ENCODE data around the gene COASY. TPM values are rescaled to one million over a fixed set of nuclear protein-coding genes. Genes with fewer than 3 reads are reported as not detected.

Gene COASY
- polyA plus RNA-seq, 1 of the 3 experiments (the other 2 are of a cell fraction), result 69.4 TPM

Other genes starting within 250 kb of the COASY start
- 35.7 and 38.7 TPM in 2 replicates for gene STAT3, start 173.7 kb upstream of the COASY start, polyA plus RNA-seq (2012; rRNA removed)
- gene CAVIN1, start 138.9 kb upstream of the COASY start, polyA plus RNA-seq (2012; rRNA removed), result 264 and 290 TPM in 2 replicates
- 31.7 and 37.1 TPM in 2 replicates for gene ATP6V0A1, start 103.3 kb upstream of the COASY start, polyA plus RNA-seq (2012; rRNA removed)
- gene NAGLU, start 25.9 kb upstream of the COASY start, polyA plus RNA-seq (2012; rRNA removed), result 25.0 and 33.9 TPM in 2 replicates
- gene HSD17B1, start 9.2 kb upstream of the COASY start, polyA plus RNA-seq (2012; rRNA removed), result 1.2 and 1.3 TPM in 2 replicates
- gene MLX, start 5.0 kb downstream of the COASY start, polyA plus RNA-seq (2012; rRNA removed), result 44.5 and 66.4 TPM in 2 replicates
- gene PSMC3IP, start 15.6 kb downstream of the COASY start, polyA plus RNA-seq (2012; rRNA removed), result 14.2 and 17.3 TPM in 2 replicates
- gene RETREG3, start 47.2 kb downstream of the COASY start, polyA plus RNA-seq (2012; rRNA removed), result 13.3 and 24.9 TPM in 2 replicates
- 72.4 and 145 TPM in 2 replicates for gene TUBG1, start 47.5 kb downstream of the COASY start, polyA plus RNA-seq (2012; rRNA removed)
- gene TUBG2, start 97.1 kb downstream of the COASY start, polyA plus RNA-seq (2012; rRNA removed), result 27.6 and 33.9 TPM in 2 replicates
- gene PLEKHH3, start 114.8 kb downstream of the COASY start, polyA plus RNA-seq (2012; rRNA removed), result 9.8 and 12.8 TPM in 2 replicates
- gene CCR10, start 119.7 kb downstream of the COASY start, polyA plus RNA-seq (2012; rRNA removed), result 2.2 and 3.1 TPM in 2 replicates
- gene CNTNAP1, start 120.4 kb downstream of the COASY start, polyA plus RNA-seq (2012; rRNA removed), result 74.3 and 92.7 TPM in 2 replicates
- gene EZH1, start 182.9 kb downstream of the COASY start, polyA plus RNA-seq (2012; rRNA removed), result 28.6 and 42.9 TPM in 2 replicates
- gene RAMP2, start 199.1 kb downstream of the COASY start, polyA plus RNA-seq (2012; rRNA removed), result 2.5 and 3.0 TPM in 2 replicates
- gene VPS25, start 211.3 kb downstream of the COASY start, polyA plus RNA-seq (2012; rRNA removed), result 127 and 158 TPM in 2 replicates
- 8.7 and 12.5 TPM in 2 replicates for gene WNK4, start 218.5 kb downstream of the COASY start, polyA plus RNA-seq (2012; rRNA removed)
- 90.5 and 103 TPM in 2 replicates for gene COA3, start 236.6 kb downstream of the COASY start, polyA plus RNA-seq (2012; rRNA removed)
- 0.26 TPM in 1 of 2 replicates, not detected in the other for gene CNTD1, start 236.7 kb downstream of the COASY start, polyA plus RNA-seq (2012; rRNA removed)